NCI-H1436 treated with DMSO at 0.1 percent for 48 hours (cell line): ENCODE results near the gene ELL.

Source experiments
- DNase-seq: peaks from one replicate; lab custom pipeline; 2025; lab: John Stamatoyannopoulos, UW

The ELL gene

GRCh38 chr19:18488838-18489626 is 32.8 kb downstream of the ELL start:
- no peak for DNase-seq

GRCh38 chr19:18488403-18488723 is 33.5 kb downstream of the ELL start:
- no peak for DNase-seq

DNA sequence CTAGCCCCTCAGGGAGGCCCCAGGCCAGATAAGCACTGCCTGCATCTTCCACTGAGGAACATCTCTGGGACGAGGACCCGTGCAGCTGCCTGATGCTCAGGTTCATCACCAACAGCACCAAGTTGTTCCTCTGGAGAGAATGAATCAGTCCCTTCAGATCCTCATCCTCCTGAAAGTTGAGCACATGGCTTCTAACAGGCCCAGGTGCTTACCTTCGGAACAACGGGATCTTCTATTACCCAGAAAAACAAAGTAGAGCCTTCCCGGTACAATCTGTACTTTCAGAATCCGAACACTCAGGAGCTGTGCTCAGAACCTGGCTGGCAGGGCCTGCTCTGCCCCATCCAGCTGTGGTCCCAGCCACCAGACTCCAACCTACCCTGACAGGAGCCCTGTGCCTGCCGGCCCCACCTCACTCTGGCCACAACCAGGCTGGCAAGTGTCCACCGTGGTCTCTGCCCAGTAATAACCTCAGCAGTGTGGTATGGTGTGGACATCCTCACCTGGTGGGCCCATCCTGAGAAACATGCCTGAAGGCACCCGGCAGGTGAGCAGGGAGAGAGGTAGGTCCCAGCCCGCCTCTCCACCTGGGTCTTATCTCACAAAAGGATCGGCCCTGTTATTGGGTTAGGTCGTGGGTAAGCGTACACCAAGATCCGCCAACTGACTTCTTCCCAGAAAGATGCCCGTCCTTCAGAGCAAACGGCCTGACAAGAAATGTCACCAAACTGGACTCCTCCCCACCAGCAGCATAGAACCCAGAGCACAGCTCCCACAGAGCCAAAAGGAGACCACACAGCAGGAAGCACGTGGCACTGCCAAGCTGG is 34.1 kb downstream of the ELL start:
- DNase-seq, result no peak

DNA sequence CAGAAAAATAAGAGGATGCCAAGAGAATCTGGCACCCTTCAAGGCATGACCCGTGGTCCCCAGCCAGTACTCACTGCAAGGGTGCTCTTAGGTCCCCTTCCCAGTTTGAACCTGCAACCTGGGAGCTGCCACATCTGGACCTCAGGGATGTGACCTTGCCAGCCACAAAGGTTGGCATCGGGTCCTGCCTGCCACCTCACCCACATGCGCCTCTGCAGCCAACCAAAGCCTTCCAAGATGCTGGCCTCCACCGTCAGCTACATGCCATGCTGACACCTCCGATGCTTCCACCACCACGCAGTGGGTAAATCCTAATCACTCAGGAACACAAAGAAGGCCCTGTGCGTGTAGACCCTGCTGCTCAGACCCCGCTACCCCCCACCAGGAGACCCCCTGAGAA is 35.1 kb downstream of the ELL start:
- DNase-seq, result no peak

- no peak for DNase-seq
Observed at GRCh38 chr19:18484992-18485391, 36.9 kb downstream of the ELL start.

DNA sequence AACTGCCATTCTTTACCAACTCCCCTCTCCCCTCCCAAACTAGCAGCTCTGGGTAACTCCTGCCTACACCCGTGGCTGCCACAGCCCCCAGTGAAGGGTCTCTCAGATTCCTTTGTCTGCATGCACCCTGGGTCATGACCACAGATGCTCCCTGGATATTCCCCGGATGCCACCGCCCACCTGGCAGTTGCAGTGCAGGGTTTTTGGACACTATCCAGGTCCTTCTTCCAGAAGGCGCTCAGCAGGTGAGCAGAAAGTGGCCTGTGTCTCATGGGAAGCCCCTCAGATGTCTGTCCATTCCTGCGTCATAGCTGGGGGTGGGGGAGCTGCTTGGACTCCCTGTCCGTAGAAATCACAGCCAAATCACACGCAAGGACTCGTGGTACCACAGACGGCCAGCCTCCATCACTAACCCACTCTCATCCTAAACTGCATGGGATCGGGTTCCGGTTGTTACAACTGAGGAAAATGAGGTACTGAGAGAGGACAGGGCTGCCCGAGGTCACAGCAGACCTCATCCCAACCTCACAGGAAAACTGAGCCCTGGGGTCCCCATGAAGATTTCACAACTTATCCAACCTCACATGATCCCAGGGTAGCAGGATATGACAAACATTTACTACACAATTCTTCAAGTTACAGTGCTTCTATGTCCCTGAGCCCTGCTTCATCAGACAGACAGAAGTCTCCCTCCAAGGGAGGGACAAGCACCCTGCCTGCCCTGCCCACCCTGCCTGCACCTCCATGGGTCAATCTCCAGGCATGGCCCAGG is 38.6 kb downstream of the ELL start:
- DNase-seq, result no peak

GRCh38 chr19:18481505-18482222 is 40.2 kb downstream of the ELL start:
- no peak for DNase-seq

GRCh38 chr19:18480006-18480691 is 41.7 kb downstream of the ELL start:
- no peak for DNase-seq

- DNase-seq, result no peak
Observed at GRCh38 chr19:18478545-18479311, 43.1 kb downstream of the ELL start.

GRCh38 chr19:18477974-18478373 is 43.9 kb downstream of the ELL start:
- DNase-seq, result no peak

- DNase-seq, result no peak
Observed at GRCh38 chr19:18477042-18477779, 44.7 kb downstream of the ELL start.

- DNase-seq, result no peak
Observed at GRCh38 chr19:18476507-18477041, 45.3 kb downstream of the ELL start.

- DNase-seq, result no peak
Observed at GRCh38 chr19:18475762-18476331, 46.0 kb downstream of the ELL start.

DNA sequence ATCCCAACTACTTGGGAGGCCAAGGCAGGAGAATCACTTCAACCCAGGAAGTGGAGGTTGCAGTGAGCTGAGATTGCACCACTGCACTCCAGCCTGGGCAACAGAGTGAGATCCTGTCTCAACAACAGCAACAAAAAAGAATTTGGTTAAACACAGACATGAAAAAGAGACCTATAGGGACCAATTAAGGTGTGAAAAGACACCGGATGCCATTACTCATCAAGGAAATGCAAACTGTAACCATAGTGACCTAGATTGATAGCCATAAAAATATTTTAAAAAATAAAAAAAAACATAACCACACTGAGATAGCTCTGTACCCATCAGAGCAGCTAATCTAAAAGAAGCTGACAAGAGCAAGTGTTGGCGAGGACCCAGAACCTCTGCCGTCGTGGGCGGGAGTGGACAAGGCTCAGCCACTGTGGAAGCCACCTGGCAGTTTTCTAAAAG is 46.8 kb downstream of the ELL start:
- DNase-seq, result no peak

DNA sequence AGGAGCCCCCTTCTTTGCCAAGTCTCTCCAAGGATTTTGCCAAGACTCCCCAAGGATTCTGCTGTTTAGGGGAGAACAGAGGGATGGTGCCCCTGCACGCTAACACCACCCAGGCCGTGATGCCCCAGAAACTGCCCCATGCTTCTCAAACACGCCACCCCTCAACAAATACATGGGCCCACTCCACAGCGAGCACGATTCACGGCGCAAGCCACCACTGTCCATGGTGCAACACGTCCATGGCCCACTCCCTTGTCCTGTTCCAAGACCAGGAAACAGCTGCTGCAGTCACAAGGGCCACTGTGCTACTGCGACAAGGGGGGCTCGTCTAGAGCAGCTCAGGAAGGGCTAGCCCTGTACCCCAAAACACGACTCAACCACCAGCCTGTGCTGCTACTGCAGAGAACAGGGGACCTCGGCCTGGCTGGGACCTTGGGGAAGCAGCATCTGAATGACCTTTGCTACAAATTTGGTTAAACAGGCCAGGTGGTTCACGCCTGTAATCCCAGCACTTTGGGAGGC is 47.4 kb downstream of the ELL start:
- no peak for DNase-seq

- no peak for DNase-seq
Observed at GRCh38 chr19:18473706-18474087, 48.2 kb downstream of the ELL start.

- DNase-seq, result no peak
Observed at GRCh38 chr19:18473003-18473705, 48.7 kb downstream of the ELL start.

- no peak for DNase-seq
Observed at GRCh38 chr19:18470787-18471186, 51.1 kb downstream of the ELL start.
